K562 (cell line): ENCODE data around the gene CFAP298.
A peak's percentile ranks its signal among the peaks of the same experiment; 100 is the strongest.

ENCODE experiments used
- FOXM1 ChIP-seq, 2 experiments: fragments of 450-650 bp in 1 of 2; sonication (generic) in 1 of 2; formaldehyde crosslinking in 1 of 2; IDR thresholded peaks; 2 replicates each; pipeline versions ENCODE4 v1.6.1 to v1.9.0; 2017 to 2022; ENCODE audit warnings: low read depth in 2 of 2, mild to moderate bottlenecking in 2 of 2, missing genetic modification reagents in 1 of 2, moderate library complexity in 1 of 2
- NFATC3 ChIP-seq: fragments of 450-650 bp; IDR thresholded peaks from 2 replicates; pipeline ENCODE4 v1.6.1; 2017; ENCODE audit warnings: mild to moderate bottlenecking
- RCOR1 ChIP-seq, 2 experiments: IDR thresholded peaks; 2 replicates each; pipeline ENCODE4 v1.6.1; 2012; ENCODE audit warnings: low read depth in 2 of 2, low read length in 2 of 2, borderline replicate concordance in 1 of 2, improper control_type of control experiment in 1 of 2
- RFX5 ChIP-seq: IDR thresholded peaks from 2 replicates; pipeline ENCODE4 v1.6.1; 2011; ENCODE audit warnings: low read depth, mild to moderate bottlenecking, improper control_type of control experiment, low read length
- SRF ChIP-seq, 2 experiments: fragments of 250-450, 450-650 bp in 1 of 2; sonication (Bioruptor Pico) in 1 of 2; sonication (generic) in 1 of 2; formaldehyde crosslinking; IDR thresholded peaks; 2 replicates each; pipeline versions ENCODE4 v1.5.0 to v1.5.1; 2020 to 2022; ENCODE audit warnings: mild to moderate bottlenecking in 1 of 2, missing genetic modification reagents in 1 of 2
- TOE1 ChIP-seq, 2 experiments: fragments of 450-650 bp in 1 of 2; sonication (generic) in 1 of 2; formaldehyde crosslinking in 1 of 2; IDR thresholded peaks; 2 replicates each; pipeline versions ENCODE4 v1.7.1 to v1.8.0; 2016 to 2022; ENCODE audit warnings: borderline replicate concordance in 2 of 2, mild to moderate bottlenecking in 2 of 2, antibody characterized with exemption in 1 of 2, inconsistent platforms in 1 of 2, low read depth in 1 of 2, missing genetic modification reagents in 1 of 2, moderate library complexity in 1 of 2
- ZBTB7A ChIP-seq: IDR thresholded peaks from 2 replicates; pipeline ENCODE4 v1.6.1; 2011; ENCODE audit warnings: low read depth, mild to moderate bottlenecking, low read length, moderate library complexity, borderline replicate concordance; ENCODE audit not compliant: control insufficient read depth
- ZNF143 ChIP-seq: sonication (generic); formaldehyde crosslinking; IDR thresholded peaks from 2 replicates; pipeline ENCODE4 v1.9.0; 2022; ENCODE audit warnings: mild to moderate bottlenecking, missing genetic modification reagents
- ZNF274 ChIP-seq: IDR thresholded peaks from 2 replicates; pipeline ENCODE4 v1.6.1; 2011; ENCODE audit warnings: low read depth, mild to moderate bottlenecking, low read length, moderate library complexity, borderline replicate concordance
- ZNF639 ChIP-seq, 2 experiments: fragments of 200-800 bp in 1 of 2; sonication (Bioruptor generic) in 1 of 2; sonication (generic) in 1 of 2; formaldehyde crosslinking in 1 of 2; IDR thresholded peaks in 1 of 2; conservative IDR thresholded peaks in 1 of 2; 2 replicates each; pipeline versions ENCODE4 v1.5.0 to v1.6.1; 2016 to 2020; ENCODE audit warnings: missing compliant biosample characterization in 1 of 2, missing genetic modification characterization in 1 of 2, missing genetic modification reagents in 1 of 2

- no peak for TF ChIP-seq ZNF639 (CRISPR knock-in tag; conservative IDR thresholded peaks at IDR 0.05 in 1 of 2, IDR thresholded peaks at IDR 0.05 in 1 of 2)
- peak; percentile 84; the same call in 1 of the 2 replicates for TF ChIP-seq TOE1 (IDR thresholded peaks at IDR 0.05; ENCODE audit: borderline replicate concordance)
- no peak for TF ChIP-seq TOE1 (CRISPR knock-in tag; IDR thresholded peaks at IDR 0.05; ENCODE audit: borderline replicate concordance, low read depth)
- TF ChIP-seq ZBTB7A, result no peak
- no peak for TF ChIP-seq RFX5
- TF ChIP-seq FOXM1 (IDR thresholded peaks at IDR 0.05; ENCODE audit: low read depth), result no peak
- no peak for TF ChIP-seq FOXM1 (CRISPR knock-in tag; IDR thresholded peaks at IDR 0.05; ENCODE audit: low read depth)
- no peak for TF ChIP-seq ZNF274
- TF ChIP-seq ZNF143 (CRISPR knock-in tag), result no peak
- TF ChIP-seq RCOR1 (IDR thresholded peaks at IDR 0.05; ENCODE audit: borderline replicate concordance in 1 of 2, low read depth in 2 of 2, low read length in 2 of 2), result no peak
- no peak for TF ChIP-seq SRF (CRISPR knock-in tag; IDR thresholded peaks at IDR 0.05)
- no peak for TF ChIP-seq NFATC3
Observed at GRCh38 chr21:32554832-32555638, 57.1 kb downstream of the CFAP298 start.
